GM12872 (cell line): ENCODE data around the gene CERK.

Source experiments
- CTCF ChIP-seq: IDR thresholded peaks from 3 replicates; pipeline ENCODE4 v1.5.1; 2011; ENCODE audit warnings: low read depth, mild to moderate bottlenecking, low read length, moderate library complexity; ENCODE audit not compliant: insufficient read depth

Gene CERK

GRCh38 chr22:46676881-46677280 is 61.2 kb downstream of the CERK start:
- no peak for TF ChIP-seq CTCF

- TF ChIP-seq CTCF = no peak
These were observed 61.6 kb downstream of the CERK start for GRCh38 chr22:46676479-46676878.

- TF ChIP-seq CTCF = no peak
These were observed 62.1 kb downstream of the CERK start for GRCh38 chr22:46675938-46676337.

- no peak for TF ChIP-seq CTCF
These were observed 62.6 kb downstream of the CERK start for GRCh38 chr22:46675479-46675878.

GRCh38 chr22:46674906-46675305 is 63.1 kb downstream of the CERK start:
- TF ChIP-seq CTCF = no peak

GRCh38 chr22:46674367-46674781 is 63.7 kb downstream of the CERK start:
- no peak for TF ChIP-seq CTCF

GRCh38 chr22:46673662-46674236 is 64.3 kb downstream of the CERK start:
- no peak for TF ChIP-seq CTCF

GRCh38 chr22:46673205-46673604 is 64.8 kb downstream of the CERK start:
- no peak for TF ChIP-seq CTCF
